C4-2B (cell line): ENCODE results near the gene TFEB.

Experiments
- H3K27ac ChIP-seq: fragments of 450-650 bp; 2 replicates; pipeline ENCODE4 v1.5.1; 2017
- ZFX ChIP-seq: fragments of 450-650 bp; IDR thresholded peaks from 2 replicates; pipeline ENCODE4 v1.6.1; 2017
- TF ChIP-seq, protein P1 (sequence below): fragments of 450-650 bp; conservative IDR thresholded peaks from 2 replicates; pipeline ENCODE4 v1.5.1; 2017; ENCODE audit warnings: mild to moderate bottlenecking

The TFEB gene

GRCh38 chr6:41694815-41695526, 40.4 kb downstream of the TFEB start:
- H3K27ac ChIP-seq = no peak overlapping the region
- TF ChIP-seq ZFX = no peak
- TF ChIP-seq, protein P1, sequence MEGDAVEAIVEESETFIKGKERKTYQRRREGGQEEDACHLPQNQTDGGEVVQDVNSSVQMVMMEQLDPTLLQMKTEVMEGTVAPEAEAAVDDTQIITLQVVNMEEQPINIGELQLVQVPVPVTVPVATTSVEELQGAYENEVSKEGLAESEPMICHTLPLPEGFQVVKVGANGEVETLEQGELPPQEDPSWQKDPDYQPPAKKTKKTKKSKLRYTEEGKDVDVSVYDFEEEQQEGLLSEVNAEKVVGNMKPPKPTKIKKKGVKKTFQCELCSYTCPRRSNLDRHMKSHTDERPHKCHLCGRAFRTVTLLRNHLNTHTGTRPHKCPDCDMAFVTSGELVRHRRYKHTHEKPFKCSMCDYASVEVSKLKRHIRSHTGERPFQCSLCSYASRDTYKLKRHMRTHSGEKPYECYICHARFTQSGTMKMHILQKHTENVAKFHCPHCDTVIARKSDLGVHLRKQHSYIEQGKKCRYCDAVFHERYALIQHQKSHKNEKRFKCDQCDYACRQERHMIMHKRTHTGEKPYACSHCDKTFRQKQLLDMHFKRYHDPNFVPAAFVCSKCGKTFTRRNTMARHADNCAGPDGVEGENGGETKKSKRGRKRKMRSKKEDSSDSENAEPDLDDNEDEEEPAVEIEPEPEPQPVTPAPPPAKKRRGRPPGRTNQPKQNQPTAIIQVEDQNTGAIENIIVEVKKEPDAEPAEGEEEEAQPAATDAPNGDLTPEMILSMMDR = no peak

GRCh38 chr6:41693281-41694240, 41.8 kb downstream of the TFEB start:
- H3K27ac ChIP-seq = no peak overlapping the region
- TF ChIP-seq, protein P1 = no peak
- no peak for TF ChIP-seq ZFX

GRCh38 chr6:41692730-41693129, 42.7 kb downstream of the TFEB start:
- TF ChIP-seq, protein P1 = no peak
- TF ChIP-seq ZFX = no peak
- H3K27ac ChIP-seq = no peak overlapping the region

GRCh38 chr6:41692080-41692675, 43.2 kb downstream of the TFEB start:
- TF ChIP-seq, protein P1 = no peak
- TF ChIP-seq ZFX = no peak
- H3K27ac ChIP-seq = no peak overlapping the region

DNA sequence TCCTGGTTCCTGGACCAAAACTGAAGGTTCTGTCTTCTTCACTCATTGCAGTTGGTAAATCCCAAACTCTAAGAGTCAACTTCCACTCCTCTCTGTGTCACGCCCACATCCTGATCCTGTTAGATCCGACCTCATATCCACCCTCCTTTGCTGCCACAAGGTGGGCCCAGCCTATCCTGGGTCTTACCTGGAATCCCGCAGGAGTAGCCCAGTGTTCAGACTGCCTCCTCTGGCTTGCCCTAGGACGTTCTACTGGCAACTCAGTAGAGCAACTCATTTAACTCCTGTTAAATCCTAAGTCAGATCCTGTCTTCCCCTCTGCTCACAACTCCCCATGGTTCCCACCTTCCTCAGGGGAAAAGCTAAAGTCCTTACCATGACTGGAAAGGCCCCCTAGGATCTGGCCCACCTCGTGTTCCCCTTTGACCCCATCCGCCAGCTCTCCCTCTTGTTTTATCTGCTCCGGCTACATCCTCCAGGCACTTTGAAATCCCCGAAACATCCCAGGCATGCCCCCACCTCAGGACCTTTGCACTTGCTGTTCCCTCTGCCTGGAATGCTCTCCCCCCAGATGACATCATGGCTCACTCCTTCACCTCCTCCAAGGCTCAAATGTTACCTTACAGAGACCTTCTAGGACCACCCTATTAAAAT, 43.9 kb downstream of the TFEB start:
- TF ChIP-seq, protein P1 = no peak
- no peak for TF ChIP-seq ZFX
- H3K27ac ChIP-seq = no peak overlapping the region

DNA sequence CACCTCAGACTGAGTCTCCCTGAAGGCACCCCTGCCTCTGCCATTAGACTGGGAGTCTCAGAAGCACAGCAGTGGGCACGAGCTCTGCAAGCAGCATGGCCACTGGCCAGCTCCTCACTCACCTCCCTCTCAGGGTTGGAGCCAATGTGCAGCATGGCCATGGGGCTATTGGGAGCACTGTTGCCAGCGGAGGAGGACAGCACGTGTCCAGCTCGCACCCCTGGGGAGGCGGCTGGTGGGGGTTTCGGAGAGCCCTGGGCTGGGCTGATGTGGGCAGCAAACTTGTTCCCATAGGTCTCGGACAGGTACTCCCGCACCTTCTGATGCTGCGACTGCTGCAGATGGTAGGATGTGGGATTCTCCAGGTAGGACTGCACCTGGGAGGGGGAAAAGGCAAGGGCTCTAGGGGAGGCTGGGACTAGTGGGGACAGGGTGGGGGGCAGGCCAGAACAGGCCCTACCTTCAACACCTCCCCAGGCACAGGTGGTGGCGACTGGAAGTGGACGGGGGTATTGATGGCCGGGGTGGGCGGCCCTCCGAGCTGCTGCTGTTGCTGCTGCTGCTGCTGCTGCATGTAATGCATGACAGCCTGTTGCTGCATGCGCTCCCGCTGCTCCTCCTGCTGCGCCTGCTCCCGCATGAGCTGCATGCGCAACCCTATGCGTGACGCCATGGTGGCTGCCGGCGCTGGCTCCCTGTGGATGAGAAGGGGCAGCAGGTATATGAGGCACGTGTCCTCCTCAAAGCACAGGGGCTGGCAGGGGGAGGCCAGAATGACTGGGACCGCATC, 44.7 kb downstream of the TFEB start:
- TF ChIP-seq ZFX = no peak
- TF ChIP-seq, protein P1 = no peak
- H3K27ac ChIP-seq = no peak overlapping the region
